HCT116 (cell line): ENCODE results near the gene ACADVL.

Source experiments
- CTCF ChIP-seq, 3 experiments: fragments of 200-600 bp in 1 of 3; sonication (generic) in 1 of 3; IDR thresholded peaks in 2 of 3; conservative IDR thresholded peaks in 1 of 3; 2 replicates each; pipeline ENCODE4 v1.5.1; 2012 to 2017; ENCODE audit warnings: low read depth in 2 of 3, low read length in 2 of 3, antibody characterized with exemption in 1 of 3, borderline replicate concordance in 1 of 3, control low read depth in 1 of 3, mild to moderate bottlenecking in 1 of 3, mixed read lengths in 1 of 3, mixed run types in 1 of 3, moderate library complexity in 1 of 3; ENCODE audit not compliant: insufficient read depth in 1 of 3
- EZH2 ChIP-seq: fragments of 200-600 bp; sonication (generic); IDR thresholded peaks from 2 replicates; pipeline ENCODE4 v1.6.1; 2017; ENCODE audit warnings: antibody characterized with exemption, mixed run types
- EZH2phosphoT487 ChIP-seq: fragments of 200-600 bp; IDR thresholded peaks from 2 replicates; pipeline ENCODE4 v1.6.1; 2018; ENCODE audit warnings: antibody characterized with exemption, borderline replicate concordance
- FOSL1 ChIP-seq: IDR thresholded peaks from 2 replicates; pipeline ENCODE4 v1.6.1; 2012; ENCODE audit warnings: low read depth
- POLR2A ChIP-seq: IDR thresholded peaks from 2 replicates; pipeline ENCODE4 v1.7.0; 2011; ENCODE audit warnings: borderline replicate concordance; ENCODE audit not compliant: insufficient read depth, insufficient read length; ENCODE audit errors: extremely low read depth
- POLR2AphosphoS5 ChIP-seq: IDR thresholded peaks from 2 replicates; pipeline ENCODE4 v1.6.1; 2011; ENCODE audit warnings: mild to moderate bottlenecking, low read depth, low read length, moderate library complexity
- REST ChIP-seq: IDR thresholded peaks from 2 replicates; pipeline ENCODE4 v1.6.1; 2012; ENCODE audit warnings: low read depth
- SP1 ChIP-seq: IDR thresholded peaks from 2 replicates; pipeline ENCODE4 v1.6.1; 2012; ENCODE audit warnings: low read depth
- ZNF274 ChIP-seq: fragments of 200-500 bp; sonication (Bioruptor generic); IDR thresholded peaks from 2 replicates; pipeline ENCODE4 v1.6.1; 2014; ENCODE audit warnings: mild to moderate bottlenecking, low read depth, low read length, inconsistent platforms

- TF ChIP-seq EZH2 (no peak), CTCF (IDR thresholded peaks at IDR 0.05 in 2 of 3, conservative IDR thresholded peaks at IDR 0.05 in 1 of 3; ENCODE audit: borderline replicate concordance in 1 of 3, insufficient read depth in 1 of 3, low read depth in 2 of 3, low read length in 2 of 3) (no peak), FOSL1 (no peak), EZH2phosphoT487 (no peak), POLR2AphosphoS5 (no peak), ZNF274 (no peak), POLR2A (no peak), REST (no peak), SP1 (no peak)
Observed at GRCh38 chr17:7191069-7191468, 28.7 kb upstream of the ACADVL start.
